ENCODE results near the gene TMEM25. TPM values are rescaled to one million over a fixed set of nuclear protein-coding genes. Genes with fewer than 3 reads are reported as not detected.
"Not testable (repeated sequence)": the region's sequence is repeated elsewhere in the genome, so short reads cannot be mapped to it uniquely, and the experiment has no call there.

TMEM25 gene
- polyA plus RNA-seq (2011; rRNA removed) = 22.5 and 26.1 TPM in 2 replicates
- 20.0 and 28.8 TPM in 2 replicates for polyA minus RNA-seq (2011; rRNA and poly(A)+ RNA removed)

DNA sequence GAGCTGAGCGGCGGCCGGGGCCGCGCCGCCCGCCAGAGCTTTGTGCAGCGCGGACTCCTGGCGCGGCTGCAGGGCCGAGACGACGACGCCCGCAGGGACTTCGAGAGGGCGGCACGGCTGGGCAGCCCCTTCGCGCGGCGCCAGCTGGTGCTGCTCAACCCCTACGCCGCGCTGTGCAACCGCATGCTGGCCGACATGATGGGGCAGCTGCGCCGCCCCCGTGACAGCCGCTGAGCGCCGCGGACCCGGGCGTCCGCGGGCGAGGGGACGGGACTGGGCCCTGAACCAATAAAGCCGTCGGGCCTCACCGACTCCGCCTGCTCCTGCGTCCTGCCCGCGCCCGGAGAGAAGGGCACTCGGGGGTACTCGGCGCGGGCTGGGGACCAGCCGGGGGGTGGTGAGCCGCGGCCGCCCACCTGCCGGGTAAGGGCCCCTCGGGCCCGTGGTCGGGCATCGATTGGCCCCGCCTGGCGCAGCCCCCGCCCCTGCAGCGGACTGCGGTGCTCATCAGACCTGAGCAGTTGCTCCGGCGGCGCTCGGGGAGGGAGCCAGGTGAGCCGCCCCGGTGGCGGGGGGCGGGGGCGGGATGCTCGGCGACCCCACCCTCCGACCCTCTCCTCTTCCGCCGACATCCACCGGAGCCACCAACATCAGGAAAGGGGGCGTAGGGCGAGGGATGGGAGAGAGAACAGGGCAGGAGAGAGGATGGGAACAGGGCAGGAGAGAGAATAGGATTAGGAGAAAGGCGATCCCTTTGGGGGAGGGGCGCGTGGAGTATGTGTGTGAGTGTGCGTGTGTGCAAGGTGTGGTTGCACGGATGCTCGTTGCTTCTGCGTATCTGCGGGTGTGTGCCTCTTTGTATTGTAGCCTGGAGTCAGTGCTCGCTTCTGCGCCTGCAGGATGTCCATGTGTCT, at the start of gene TMEM25:
Gene TMEM25, plus strand, starts transcription at position 510 of the 914 bp plus-strand sequence. CDS start 610 bp downstream, outside the sequence.
- Histone ChIP-seq H3K4me3 (ENCODE audit: low read depth, low read length) (peak within 1 kb of the TSS; percentile 82), H3K9me3 (ENCODE audit: control insufficient read depth, insufficient read depth, low read length) (no peaks in the 10 kb centered on the region; the same call in 1 of the 2 replicates), H3K27ac (ENCODE audit: low read depth, low read length) (no peak within 1 kb of the TSS), H3K27me3 (ENCODE audit: control insufficient read depth, insufficient read depth, low read length) (no peaks in the 10 kb centered on the region)
- CTCF ChIA-PET = no interaction called here
- POLR2A ChIA-PET = interaction anchor here (1.0 kb wide), 1 partner anchor 8 kb away, joined by 6 read pairs; no protein-coding TSS in a partner anchor
- TF ChIP-seq, protein P1, sequence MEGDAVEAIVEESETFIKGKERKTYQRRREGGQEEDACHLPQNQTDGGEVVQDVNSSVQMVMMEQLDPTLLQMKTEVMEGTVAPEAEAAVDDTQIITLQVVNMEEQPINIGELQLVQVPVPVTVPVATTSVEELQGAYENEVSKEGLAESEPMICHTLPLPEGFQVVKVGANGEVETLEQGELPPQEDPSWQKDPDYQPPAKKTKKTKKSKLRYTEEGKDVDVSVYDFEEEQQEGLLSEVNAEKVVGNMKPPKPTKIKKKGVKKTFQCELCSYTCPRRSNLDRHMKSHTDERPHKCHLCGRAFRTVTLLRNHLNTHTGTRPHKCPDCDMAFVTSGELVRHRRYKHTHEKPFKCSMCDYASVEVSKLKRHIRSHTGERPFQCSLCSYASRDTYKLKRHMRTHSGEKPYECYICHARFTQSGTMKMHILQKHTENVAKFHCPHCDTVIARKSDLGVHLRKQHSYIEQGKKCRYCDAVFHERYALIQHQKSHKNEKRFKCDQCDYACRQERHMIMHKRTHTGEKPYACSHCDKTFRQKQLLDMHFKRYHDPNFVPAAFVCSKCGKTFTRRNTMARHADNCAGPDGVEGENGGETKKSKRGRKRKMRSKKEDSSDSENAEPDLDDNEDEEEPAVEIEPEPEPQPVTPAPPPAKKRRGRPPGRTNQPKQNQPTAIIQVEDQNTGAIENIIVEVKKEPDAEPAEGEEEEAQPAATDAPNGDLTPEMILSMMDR (IDR thresholded peaks at IDR 0.05; ENCODE audit: low read depth, low read length) = no peak
- no peak for DNase-seq (ENCODE audit: low read depth, low spot score)

DNA sequence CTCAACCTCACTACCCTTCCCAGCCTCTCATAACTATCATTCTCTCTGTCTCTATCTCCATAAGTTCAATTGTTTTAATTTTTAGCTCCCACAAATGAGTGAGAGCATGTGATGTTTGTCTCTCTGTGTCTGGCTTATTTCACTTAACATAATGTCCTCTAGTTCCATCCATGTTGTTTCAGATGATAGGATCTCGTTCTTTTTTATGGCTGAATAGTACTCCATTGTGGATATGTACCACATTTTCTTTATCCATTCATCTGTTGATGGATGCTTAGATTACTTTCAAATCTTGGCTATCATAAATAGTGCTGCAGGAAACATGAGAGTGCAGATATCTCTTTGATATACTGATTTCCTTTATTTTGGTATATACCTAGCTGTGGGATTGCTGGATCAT, 49.8 kb upstream of the TMEM25 start:
- H3K9me3 ChIP-seq (ENCODE audit: control insufficient read depth, insufficient read depth, low read length); DNase-seq (ENCODE audit: low read depth, low spot score); POLR2A ChIA-PET; H3K4me3 ChIP-seq (ENCODE audit: low read depth, low read length); H3K27ac ChIP-seq (ENCODE audit: low read depth, low read length); H3K27me3 ChIP-seq (ENCODE audit: control insufficient read depth, insufficient read depth, low read length): not testable (repeated sequence)
- CTCF ChIA-PET = interaction anchor here (0.6 kb wide), 1 partner anchor 283 kb away, joined by 4 read pairs; no protein-coding TSS in a partner anchor

DNA sequence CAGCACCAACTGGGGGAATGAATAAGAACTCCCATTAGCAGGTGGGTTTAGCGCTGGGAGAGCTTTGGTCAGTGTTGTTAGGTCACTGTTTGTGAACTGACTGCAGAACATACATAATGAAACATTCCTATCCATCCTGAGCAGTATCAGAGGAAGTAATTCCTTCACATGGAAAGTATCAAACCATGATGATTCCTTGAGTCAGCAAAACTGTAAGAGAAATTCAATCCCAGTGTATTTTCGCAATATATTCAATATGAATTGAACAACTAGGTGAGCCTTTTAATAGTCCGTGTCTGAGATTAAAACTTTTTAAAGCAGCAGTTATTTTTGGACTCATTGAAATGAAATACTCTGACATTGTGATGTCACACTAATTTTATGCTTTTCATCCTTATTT, 46.6 kb upstream of the TMEM25 start:
- POLR2A ChIA-PET = no interaction called here
- Histone ChIP-seq H3K9me3 (ENCODE audit: control insufficient read depth, insufficient read depth, low read length) (no peaks in the 10 kb centered on the region), H3K4me3 (ENCODE audit: low read depth, low read length) (no peak overlapping the region), H3K27ac (ENCODE audit: low read depth, low read length) (no peak overlapping the region), H3K27me3 (ENCODE audit: control insufficient read depth, insufficient read depth, low read length) (no peaks in the 10 kb centered on the region)
- TF ChIP-seq, protein P1 (IDR thresholded peaks at IDR 0.05; ENCODE audit: low read depth, low read length) = no peak
- CTCF ChIA-PET = no interaction called here
- DNase-seq (ENCODE audit: low read depth, low spot score) = no peak

DNA sequence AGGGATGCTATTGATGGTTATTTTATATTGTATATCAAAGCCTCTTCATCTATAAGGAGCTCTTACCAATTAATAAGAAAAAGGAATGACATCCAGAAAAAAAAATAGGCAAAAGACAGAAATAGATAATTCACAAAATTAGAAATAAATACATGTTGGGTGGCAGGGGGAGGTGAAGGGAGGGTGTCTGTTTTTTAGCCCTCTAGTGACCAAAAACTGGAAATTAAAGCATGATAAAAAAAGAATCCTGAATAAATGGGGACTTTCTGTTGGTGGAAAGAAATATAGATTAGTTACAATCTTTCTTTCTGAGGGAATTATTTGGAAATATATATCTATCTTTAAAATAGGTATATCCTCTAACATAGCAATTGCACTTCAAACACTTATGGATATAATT, 45.7 kb upstream of the TMEM25 start:
- POLR2A ChIA-PET = no interaction called here
- no peak for DNase-seq (ENCODE audit: low read depth, low spot score)
- CTCF ChIA-PET = no interaction called here

DNA sequence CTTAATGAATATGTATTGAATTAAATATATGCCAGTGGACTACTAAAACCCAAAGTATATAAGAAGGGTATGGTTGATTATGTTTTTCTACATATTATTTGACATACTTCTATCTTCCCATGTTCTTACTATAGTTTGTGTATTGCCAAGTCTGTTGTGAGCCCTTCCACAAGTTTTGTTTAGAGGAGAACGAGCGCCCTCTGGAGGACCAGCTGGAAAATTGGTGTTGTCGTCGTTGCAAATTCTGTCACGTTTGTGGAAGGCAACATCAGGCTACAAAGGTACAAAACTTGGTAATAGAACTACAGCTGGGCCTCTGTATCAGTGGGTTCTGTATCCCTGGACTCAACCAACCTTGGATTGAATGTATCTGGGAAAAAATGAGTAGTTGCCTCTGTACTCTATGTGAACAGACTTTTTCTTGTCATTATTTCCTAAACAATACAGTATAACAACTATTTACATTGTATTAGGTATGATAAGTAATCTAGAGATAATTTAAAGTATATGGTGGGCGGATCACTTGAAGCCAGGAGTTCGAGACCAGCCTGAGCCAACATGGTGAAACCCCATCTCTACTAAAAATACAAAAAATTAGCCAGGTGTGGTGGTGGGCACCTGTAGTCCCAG, 42.4 kb upstream of the TMEM25 start:
- CTCF ChIA-PET = interaction anchor here (0.6 to 1.7 kb wide), 27 partner anchors 9 to 1329 kb away, joined by 3 to 16 read pairs (median 4); partner anchors contain the start of gene ATP5MG
- DNase-seq (ENCODE audit: low read depth, low spot score) = peak; percentile 65
- TF ChIP-seq, protein P1 (IDR thresholded peaks at IDR 0.05; ENCODE audit: low read depth, low read length) = peak; percentile 90
- H3K4me3 ChIP-seq (ENCODE audit: low read depth, low read length) = no peak overlapping the region
- no peaks in the 10 kb centered on the region for H3K27me3 ChIP-seq (ENCODE audit: control insufficient read depth, insufficient read depth, low read length)
- H3K9me3 ChIP-seq (ENCODE audit: control insufficient read depth, insufficient read depth, low read length) = no peaks in the 10 kb centered on the region
- no peak overlapping the region for H3K27ac ChIP-seq (ENCODE audit: low read depth, low read length)
- POLR2A ChIA-PET = interaction anchor here (1.2 kb wide), 1 partner anchor 73 kb away, joined by 3 read pairs; no protein-coding TSS in a partner anchor

More for the DNA sequence above, 45.7 kb upstream of the TMEM25 start:
- Histone ChIP-seq H3K27ac (ENCODE audit: low read depth, low read length) (no peak overlapping the region), H3K4me3 (ENCODE audit: low read depth, low read length) (no peak overlapping the region), H3K9me3 (ENCODE audit: control insufficient read depth, insufficient read depth, low read length) (no peaks in the 10 kb centered on the region), H3K27me3 (ENCODE audit: control insufficient read depth, insufficient read depth, low read length) (no peaks in the 10 kb centered on the region)
- TF ChIP-seq, protein P1 (IDR thresholded peaks at IDR 0.05; ENCODE audit: low read depth, low read length) = peak; percentile 19

Data from AG04450 (cell line).